Subcutaneous abdominal adipose tissue (tissue), 5 donors: ENCODE measurements around the gene RALGAPA1.
"Not testable (repeated sequence)": the region's sequence is repeated elsewhere in the genome, so short reads cannot be mapped to it uniquely, and the experiment has no call there.

Experiments used
- H3K27ac ChIP-seq: one replicate; pipeline ENCODE4 v1.7.0; 2013; ENCODE audit warnings: low read depth, mild to moderate bottlenecking, inconsistent platforms, low read length, moderate library complexity
- H3K27me3 ChIP-seq, 5 donors: one replicate each; pipeline ENCODE4 v1.7.0; 2013; ENCODE audit warnings: low read length in 5 of 5, inconsistent platforms in 1 of 5; ENCODE audit not compliant: control insufficient read depth in 5 of 5, insufficient read depth in 4 of 5
- H3K36me3 ChIP-seq, 5 donors: one replicate each; pipeline ENCODE4 v1.7.0; 2013; ENCODE audit warnings: low read length in 5 of 5; ENCODE audit not compliant: control insufficient read depth in 5 of 5, insufficient read depth in 5 of 5
- H3K4me1 ChIP-seq, 5 donors: one replicate each; pipeline ENCODE4 v1.7.0; 2013; ENCODE audit warnings: low read length in 5 of 5, mild to moderate bottlenecking in 3 of 5, moderate library complexity in 1 of 5; ENCODE audit not compliant: control insufficient read depth in 5 of 5, insufficient read depth in 5 of 5
- H3K4me3 ChIP-seq, 5 donors: one replicate each; pipeline ENCODE4 v1.7.0; 2013; ENCODE audit warnings: low read length in 5 of 5, low read depth in 1 of 5
- H3K9ac ChIP-seq, 5 donors: one replicate each; pipeline ENCODE4 v1.7.0; 2013; ENCODE audit warnings: low read length in 5 of 5, mild to moderate bottlenecking in 4 of 5, moderate library complexity in 3 of 5
- H3K9me3 ChIP-seq, 5 donors: one replicate each; pipeline ENCODE4 v1.7.0; 2013; ENCODE audit warnings: low read length in 5 of 5; ENCODE audit not compliant: control insufficient read depth in 5 of 5
- donor health status: healthy.
- donor health status: healthy.
- donor health status: healthy.
- donor health status: healthy.
- donor health status: healthy.

The RALGAPA1 gene

DNA sequence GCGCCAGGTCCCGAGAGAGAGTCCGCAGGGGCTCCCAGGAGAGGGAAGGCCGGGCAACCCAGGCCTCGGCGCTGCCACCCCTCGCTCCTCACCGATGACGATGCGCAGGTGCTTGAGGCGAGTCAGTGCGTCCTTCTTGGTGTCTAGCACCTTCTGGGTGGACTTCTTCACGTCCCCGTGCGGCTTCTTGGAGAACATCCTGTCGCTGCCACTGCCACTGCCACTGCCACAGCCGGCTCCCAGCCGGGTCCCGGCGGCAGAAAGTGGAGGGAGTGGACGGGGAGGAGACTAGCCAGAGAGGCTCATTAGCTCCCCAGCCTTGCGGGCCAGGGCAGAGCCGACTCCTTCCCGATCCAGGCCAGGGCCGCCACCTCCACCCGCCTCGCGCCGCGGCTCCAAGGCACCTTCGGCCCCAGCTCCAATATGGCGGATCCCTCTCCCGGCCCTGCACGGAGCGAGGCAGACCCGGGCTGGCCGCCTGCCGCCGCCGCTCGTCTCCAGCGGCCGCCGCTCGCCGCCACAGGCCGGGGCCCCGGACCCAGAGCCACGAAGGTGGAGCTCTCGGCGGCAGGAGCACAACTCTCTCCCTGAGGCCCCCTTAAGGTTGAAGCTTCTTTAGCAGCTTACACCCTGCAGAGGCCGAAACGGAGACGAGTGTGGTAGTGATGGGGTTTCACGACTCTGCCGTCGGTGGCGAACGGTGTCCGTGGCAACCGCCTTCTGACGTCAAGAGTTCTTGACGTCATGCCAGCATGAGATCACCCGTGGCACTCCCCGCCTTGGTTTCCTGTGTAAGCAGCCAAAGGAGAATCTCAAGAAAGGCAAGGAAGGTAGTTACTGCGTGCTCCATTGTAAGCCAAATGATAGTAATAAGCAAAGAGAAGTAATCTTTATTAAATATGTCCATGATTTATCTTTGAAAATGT lies at the start of gene RALGAPA1:
Gene RALGAPA1, minus strand, starts transcription at position 658 of the 926 bp plus-strand sequence. Its CDS starts 460 bp downstream, at position 198.
- Histone ChIP-seq H3K4me3 (peak within 1 kb of the TSS; percentile 72 to 94 (median 86)), H3K9ac (peak within 1 kb of the TSS; percentile 73 to 83 (median 77)), H3K27ac (peak within 1 kb of the TSS; percentile 86), H3K4me1 (peaks cover 2 to 19% (median 15%) of the 10 kb centered on the region in 5 donors)
- not testable (repeated sequence) for H3K36me3 ChIP-seq, H3K9me3 ChIP-seq, H3K27me3 ChIP-seq

GRCh38 chr14:35858521-35859209 lies 49.6 kb upstream of the RALGAPA1 start:
- H3K27me3 ChIP-seq, result no peaks in the 10 kb centered on the region
- H3K9ac ChIP-seq, result no peak overlapping the region
- no peak overlapping the region for H3K4me3 ChIP-seq
- no peak overlapping the region for H3K27ac ChIP-seq
- H3K36me3 ChIP-seq, result peaks cover 3 to 26% (median 15%) of the 10 kb centered on the region in 5 donors
- no peaks in the 10 kb centered on the region for H3K4me1 ChIP-seq
- H3K9me3 ChIP-seq, result no peaks in the 10 kb centered on the region

DNA sequence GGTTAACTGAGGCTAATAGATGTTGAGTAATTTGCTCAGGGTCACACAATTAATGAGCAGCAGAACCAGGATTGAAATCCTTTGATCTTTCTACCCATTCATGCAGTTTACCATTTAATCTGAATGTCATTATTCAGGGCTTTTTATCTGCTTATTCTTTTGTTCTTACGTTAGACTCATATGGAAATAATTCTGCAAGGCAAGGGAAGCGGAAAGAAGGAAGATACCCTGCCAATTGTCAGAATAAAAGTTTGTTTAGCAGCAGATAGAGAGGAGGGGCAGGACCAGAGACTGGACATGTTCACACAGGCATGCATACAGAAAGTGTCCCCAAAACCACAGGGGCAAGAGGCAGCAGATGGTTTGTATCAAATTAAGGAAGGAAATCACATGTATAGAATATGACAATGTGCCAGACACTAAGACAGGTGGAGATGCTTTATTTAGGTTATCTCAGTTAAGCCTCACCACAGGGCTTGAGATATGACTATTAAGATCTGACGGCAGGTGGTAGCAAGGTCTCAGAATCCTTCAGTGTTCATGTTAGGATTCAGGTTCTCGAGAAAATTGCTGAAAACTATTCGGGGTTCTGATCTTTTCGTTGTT lies 46.9 kb upstream of the RALGAPA1 start:
- H3K27ac ChIP-seq, result no peak overlapping the region
- H3K9me3 ChIP-seq, result peaks cover 0 to 5% (median 0%) of the 10 kb centered on the region in 5 donors
- no peaks in the 10 kb centered on the region for H3K27me3 ChIP-seq
- no peaks in the 10 kb centered on the region for H3K4me1 ChIP-seq
- H3K9ac ChIP-seq, result no peak overlapping the region
- peaks cover 6 to 13% (median 11%) of the 10 kb centered on the region in 5 donors for H3K36me3 ChIP-seq
- no peak overlapping the region for H3K4me3 ChIP-seq

- no peaks in the 10 kb centered on the region for H3K27me3 ChIP-seq
- H3K4me1 ChIP-seq, result no peaks in the 10 kb centered on the region
- no peak overlapping the region for H3K4me3 ChIP-seq
- H3K27ac ChIP-seq, result no peak overlapping the region
- H3K9ac ChIP-seq, result no peak overlapping the region
- H3K36me3 ChIP-seq, result peaks cover 6 to 19% (median 11%) of the 10 kb centered on the region in 5 donors
- peaks cover 0 to 5% (median 0%) of the 10 kb centered on the region in 5 donors for H3K9me3 ChIP-seq
Observed at GRCh38 chr14:35854696-35855270, 45.7 kb upstream of the RALGAPA1 start.

DNA sequence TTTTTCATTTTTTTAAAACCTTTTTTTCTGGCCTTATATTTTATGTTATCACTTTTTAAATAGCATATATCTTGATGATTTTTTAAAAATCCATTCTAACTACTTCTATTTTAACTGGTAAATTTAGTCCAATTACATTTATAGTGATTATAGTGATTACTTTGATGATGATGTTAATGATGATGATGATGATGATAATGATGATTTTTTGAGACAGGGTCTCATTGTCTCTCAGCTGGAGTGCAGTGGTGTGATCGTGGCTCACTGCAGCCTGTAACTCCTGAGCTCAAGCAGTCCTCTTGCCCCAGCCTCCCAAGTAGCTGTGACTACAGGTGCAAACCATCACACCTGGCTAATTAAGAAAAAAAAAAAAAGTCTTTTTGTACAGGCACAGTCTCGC lies 44.1 kb upstream of the RALGAPA1 start:
- no peak overlapping the region for H3K27ac ChIP-seq
- peaks cover 0 to 5% (median 0%) of the 10 kb centered on the region in 5 donors for H3K9me3 ChIP-seq
- H3K9ac ChIP-seq, result no peak overlapping the region
- no peaks in the 10 kb centered on the region for H3K4me1 ChIP-seq
- H3K4me3 ChIP-seq, result no peak overlapping the region
- peaks cover 0 to 19% (median 2%) of the 10 kb centered on the region in 5 donors for H3K36me3 ChIP-seq
- no peaks in the 10 kb centered on the region for H3K27me3 ChIP-seq

DNA sequence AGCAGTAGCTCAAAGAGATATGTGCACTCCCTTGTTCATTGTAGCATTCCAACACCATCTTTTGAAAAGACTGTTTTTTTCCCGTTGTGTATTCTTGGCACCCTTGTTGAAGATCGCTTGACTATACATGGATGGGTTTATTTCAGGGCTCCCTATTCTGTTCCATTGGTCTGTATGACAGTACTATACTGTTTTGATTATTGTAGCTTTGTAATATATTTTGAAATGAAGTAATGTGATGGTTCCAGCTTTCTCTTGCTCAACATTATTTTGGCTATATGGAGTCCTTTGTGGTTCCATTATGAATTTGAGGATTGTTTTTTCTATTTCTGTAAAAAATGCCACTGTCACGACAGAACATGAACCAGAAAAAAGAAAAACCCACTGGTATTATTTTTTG lies 42.7 kb upstream of the RALGAPA1 start:
- H3K4me3 ChIP-seq, result no peak overlapping the region
- H3K36me3 ChIP-seq, result peaks cover 0 to 19% (median 4%) of the 10 kb centered on the region in 5 donors
- H3K9me3 ChIP-seq, result peaks cover 0 to 5% (median 0%) of the 10 kb centered on the region in 5 donors
- H3K27ac ChIP-seq, result no peak overlapping the region
- H3K4me1 ChIP-seq, result no peaks in the 10 kb centered on the region
- no peak overlapping the region for H3K9ac ChIP-seq
- no peaks in the 10 kb centered on the region for H3K27me3 ChIP-seq

DNA sequence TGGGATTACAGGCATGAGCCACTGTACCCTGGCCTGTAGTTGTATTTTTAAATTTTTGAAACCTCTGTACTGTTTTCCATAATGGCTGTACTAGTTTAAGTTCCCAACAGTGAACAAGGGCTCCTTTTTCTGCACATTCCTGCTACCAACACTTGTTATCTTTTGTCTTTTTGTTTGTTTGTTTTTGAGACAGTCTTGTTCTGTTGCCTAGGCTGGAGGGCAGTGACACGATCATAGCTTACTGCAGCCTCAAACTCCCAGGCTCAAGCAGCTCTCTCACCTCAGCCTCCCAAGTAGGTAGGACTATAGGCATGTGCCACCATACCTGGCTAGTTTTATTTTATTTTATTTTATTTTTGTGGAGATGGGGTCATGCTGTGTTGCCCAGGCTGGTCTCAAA lies 40.0 kb upstream of the RALGAPA1 start:
- no peak overlapping the region for H3K4me3 ChIP-seq
- peaks cover 2 to 19% (median 10%) of the 10 kb centered on the region in 5 donors for H3K36me3 ChIP-seq
- no peaks in the 10 kb centered on the region for H3K4me1 ChIP-seq
- H3K27me3 ChIP-seq, result no peaks in the 10 kb centered on the region
- no peak overlapping the region for H3K9ac ChIP-seq
- no peak overlapping the region for H3K27ac ChIP-seq
- peaks cover 0 to 5% (median 0%) of the 10 kb centered on the region in 5 donors for H3K9me3 ChIP-seq

DNA sequence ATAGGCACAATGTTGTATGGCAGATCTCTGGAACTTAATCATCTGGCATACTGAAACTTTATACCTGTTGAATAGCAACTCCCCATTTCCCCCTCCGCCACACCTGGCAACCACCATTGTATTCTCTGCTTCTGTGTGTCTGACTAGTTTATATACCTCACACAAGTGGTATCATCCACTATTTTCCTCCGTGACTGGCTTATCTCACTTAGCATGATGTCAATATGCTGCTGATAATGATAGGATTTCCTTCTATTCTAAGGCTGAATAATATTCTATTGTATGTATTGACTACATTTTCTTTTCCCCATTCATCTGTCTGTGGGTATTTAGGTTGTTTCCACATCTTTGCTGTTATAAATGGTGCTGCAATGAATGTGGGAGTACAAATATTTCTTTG lies 38.5 kb upstream of the RALGAPA1 start:
- H3K4me1 ChIP-seq, result no peaks in the 10 kb centered on the region
- H3K4me3 ChIP-seq, result no peak overlapping the region
- peaks cover 0 to 5% (median 0%) of the 10 kb centered on the region in 5 donors for H3K9me3 ChIP-seq
- H3K9ac ChIP-seq, result no peak overlapping the region
- peaks cover 9 to 26% (median 17%) of the 10 kb centered on the region in 5 donors for H3K36me3 ChIP-seq
- no peaks in the 10 kb centered on the region for H3K27me3 ChIP-seq
- H3K27ac ChIP-seq, result no peak overlapping the region

GRCh38 chr14:35844494-35844893 lies 35.4 kb upstream of the RALGAPA1 start:
- no peak overlapping the region for H3K27ac ChIP-seq
- H3K27me3 ChIP-seq, result no peaks in the 10 kb centered on the region
- no peaks in the 10 kb centered on the region for H3K4me1 ChIP-seq
- H3K9ac ChIP-seq, result no peak overlapping the region
- H3K36me3 ChIP-seq, result peaks cover 6 to 29% (median 12%) of the 10 kb centered on the region in 5 donors
- peaks cover 0 to 5% (median 0%) of the 10 kb centered on the region in 5 donors for H3K9me3 ChIP-seq
- H3K4me3 ChIP-seq, result no peak overlapping the region
